SK-N-SH (cell line): Measurements from ENCODE around the gene SLC43A3. TPM values are rescaled to one million over a fixed set of nuclear protein-coding genes. Genes with fewer than 3 reads are reported as not detected.

Experiments used
- CTCF ChIA-PET: fragments of 300-600, 350-600 bp; formaldehyde crosslinking; extraction: SDS; loops from one replicate; lab custom pipeline; 2021; lab: Yijun Ruan, JAX
- POLR2A ChIA-PET: fragments of 350-600 bp; sonication (Branson Sonifier 250); formaldehyde crosslinking; extraction: SDS; loops from one replicate; lab custom pipeline; 2020; ENCODE audit warnings: antibody characterized with exemption, inconsistent platforms; lab: Yijun Ruan, JAX
- DNase-seq: peaks from one replicate; pipeline ENCODE4 v3.0.0; 2012
- H2AFZ ChIP-seq: fragments of 200-600 bp; sonication (generic); 2 replicates; pipeline ENCODE4 v1.8.1; 2016; ENCODE audit warnings: antibody characterized with exemption, mild to moderate bottlenecking, low read depth
- H3F3A ChIP-seq: fragments of 200-600 bp; sonication (generic); replicated peaks from 2 replicates; pipeline ENCODE3; 2016; ENCODE audit warnings: antibody characterized with exemption, mild to moderate bottlenecking; ENCODE audit not compliant: insufficient read depth
- H3K27ac ChIP-seq, 2 experiments: fragments of 200-500 bp in 1 of 2; fragments of 200-600 bp in 1 of 2; sonication (Bioruptor generic) in 1 of 2; sonication (generic), shearing (Covaris generic) in 1 of 2; 2 replicates each; pipeline versions ENCODE4 v1.5.1 to v1.6.1; 2014 to 2016; ENCODE audit warnings: low read depth in 2 of 2, inconsistent platforms in 1 of 2, low read length in 1 of 2, mild to moderate bottlenecking in 1 of 2, mixed read lengths in 1 of 2
- H3K27me3 ChIP-seq: fragments of 200-600 bp; sonication (generic), shearing (Covaris generic); 2 replicates; pipeline ENCODE4 v1.6.1; 2016; ENCODE audit warnings: mixed run types; ENCODE audit not compliant: insufficient read depth
- H3K36me3 ChIP-seq, 2 experiments: fragments of 200-500 bp in 1 of 2; fragments of 200-600 bp in 1 of 2; sonication (Bioruptor generic) in 1 of 2; sonication (generic) in 1 of 2; replicated peaks in 1 of 2; 2 replicates each; pipeline versions ENCODE3 to v1.5.1; 2014 to 2016; ENCODE audit warnings: low read length in 1 of 2, mild to moderate bottlenecking in 1 of 2; ENCODE audit not compliant: insufficient read depth in 2 of 2, control insufficient read depth in 1 of 2
- H3K4me1 ChIP-seq, 2 experiments: fragments of 200-500 bp in 1 of 2; fragments of 200-600 bp in 1 of 2; sonication (Bioruptor generic) in 1 of 2; sonication (generic), shearing (Covaris generic) in 1 of 2; 2 replicates each; pipeline versions ENCODE4 v1.5.1 to v1.6.1; 2014 to 2016; ENCODE audit warnings: low read depth in 1 of 2, low read length in 1 of 2, mixed run types in 1 of 2; ENCODE audit not compliant: insufficient read depth in 2 of 2, control insufficient read depth in 1 of 2
- H3K4me2 ChIP-seq: fragments of 200-600 bp; sonication (generic), shearing (Covaris generic); 2 replicates; pipeline ENCODE4 v1.6.1; 2017; ENCODE audit warnings: mixed run types
- H3K4me3 ChIP-seq, 2 experiments: fragments of 200-500 bp in 1 of 2; fragments of 200-600 bp in 1 of 2; sonication (Bioruptor generic) in 1 of 2; sonication (generic), shearing (Covaris generic) in 1 of 2; 2 replicates each; pipeline versions ENCODE4 v1.5.1 to v1.8.1; 2014 to 2016; ENCODE audit warnings: low read depth in 2 of 2, inconsistent platforms in 1 of 2, low read length in 1 of 2, mild to moderate bottlenecking in 1 of 2, mixed read lengths in 1 of 2, moderate library complexity in 1 of 2
- H3K79me2 ChIP-seq: fragments of 200-600 bp; sonication (generic); 2 replicates; pipeline ENCODE4 v1.8.1; 2017; ENCODE audit warnings: mild to moderate bottlenecking; ENCODE audit not compliant: insufficient read depth
- H3K9ac ChIP-seq: fragments of 200-600 bp; sonication (generic); 2 replicates; pipeline ENCODE4 v1.6.1; 2017; ENCODE audit warnings: mixed run types
- H3K9me2 ChIP-seq: fragments of 200-600 bp; sonication (generic); 2 replicates; pipeline ENCODE4 v1.6.1; 2017; ENCODE audit warnings: mixed run types
- H3K9me3 ChIP-seq: fragments of 200-600 bp; sonication (generic); 2 replicates; pipeline ENCODE4 v1.6.1; 2017; ENCODE audit warnings: mixed run types, mild to moderate bottlenecking, moderate library complexity
- H4K20me1 ChIP-seq: fragments of 200-600 bp; sonication (generic); 2 replicates; pipeline ENCODE4 v1.6.1; 2017; ENCODE audit warnings: mild to moderate bottlenecking, mixed run types; ENCODE audit not compliant: insufficient read depth
- CHD2 ChIP-seq: fragments of 150-350 bp; IDR thresholded peaks from 2 replicates; pipeline ENCODE4 v1.6.1; 2018; ENCODE audit warnings: low read length; ENCODE audit not compliant: partially characterized antibody
- EZH2phosphoT487 ChIP-seq: fragments of 200-600 bp; sonication (generic); IDR thresholded peaks from 2 replicates; pipeline ENCODE4 v1.6.1; 2017; ENCODE audit warnings: low read depth, mixed run types, mild to moderate bottlenecking, antibody characterized with exemption, moderate library complexity, borderline replicate concordance
- FOSL2 ChIP-seq: IDR thresholded peaks from 2 replicates; pipeline ENCODE4 v1.4.0; 2012; ENCODE audit warnings: low read depth, mild to moderate bottlenecking, moderate library complexity, borderline replicate concordance
- GATA2 ChIP-seq: sonication (generic); formaldehyde crosslinking; IDR thresholded peaks from 2 replicates; pipeline ENCODE4 v1.5.0; 2020; ENCODE audit warnings: mild to moderate bottlenecking, missing genetic modification reagents
- IRF3 ChIP-seq: fragments of 150-350 bp; IDR thresholded peaks from 2 replicates; pipeline ENCODE4 v1.6.1; 2016; ENCODE audit warnings: mild to moderate bottlenecking, low read depth, low read length
- JUND ChIP-seq: IDR thresholded peaks from 2 replicates; pipeline ENCODE4 v1.4.0; 2012
- MEF2A ChIP-seq: IDR thresholded peaks from 2 replicates; pipeline ENCODE4 v1.4.0; 2012; ENCODE audit warnings: low read depth, borderline replicate concordance
- MXI1 ChIP-seq: IDR thresholded peaks from 2 replicates; pipeline ENCODE4 v1.6.1; 2012; ENCODE audit warnings: mild to moderate bottlenecking, low read depth, low read length, improper control_type of control experiment
- NRF1 ChIP-seq: IDR thresholded peaks from 2 replicates; pipeline ENCODE4 v1.6.1; 2012; ENCODE audit warnings: low read depth, mild to moderate bottlenecking, low read length
- PBX3 ChIP-seq: IDR thresholded peaks from 2 replicates; pipeline ENCODE4; 2012
- RAD21 ChIP-seq: IDR thresholded peaks from 2 replicates; pipeline ENCODE4 v1.6.1; 2012; ENCODE audit warnings: mild to moderate bottlenecking, low read length
- RFX5 ChIP-seq: IDR thresholded peaks from 2 replicates; pipeline ENCODE4 v1.6.1; 2012; ENCODE audit warnings: mild to moderate bottlenecking, improper control_type of control experiment, low read length
- RXRA ChIP-seq: IDR thresholded peaks from 2 replicates; pipeline ENCODE4 v1.4.0; 2012; ENCODE audit warnings: low read depth, mild to moderate bottlenecking, borderline replicate concordance
- SIN3A ChIP-seq: IDR thresholded peaks from 2 replicates; pipeline ENCODE4 v1.6.1; 2012; ENCODE audit warnings: low read depth, mild to moderate bottlenecking, low read length, moderate library complexity, borderline replicate concordance
- SMC3 ChIP-seq: IDR thresholded peaks from 2 replicates; pipeline ENCODE4 v1.6.1; 2012; ENCODE audit warnings: low read depth, low read length, improper control_type of control experiment
- TEAD4 ChIP-seq: IDR thresholded peaks from 2 replicates; pipeline ENCODE4 v1.4.0; 2012; ENCODE audit warnings: mild to moderate bottlenecking, borderline replicate concordance; ENCODE audit not compliant: insufficient read depth
- USF1 ChIP-seq: IDR thresholded peaks from 2 replicates; pipeline ENCODE4 v1.4.0; 2012; ENCODE audit warnings: low read depth, borderline replicate concordance
- WGBS: methylation state at CpG from one replicate; pipeline ENCODE4 v1.1.6; 2017; ENCODE audit warnings: low lambda C conversion rate; 5-methylcytosine and 5-hydroxymethylcytosine counted together
- polyA plus RNA-seq, 3 experiments: library from polyadenylated mRNA; depleted of rRNA; stranded (reverse); fragments of >200 nt; gene quantifications; 2 replicates each; pipeline ENCODE4 v1.2.3, GENCODE V29; 2012

Gene SLC43A3
- polyA plus RNA-seq, 1 of the 3 experiments (the other 2 are of a cell fraction), result 4.1 TPM

GRCh38 chr11:57368106-57368844 lies 58.6 kb downstream of the SLC43A3 start:
- Histone ChIP-seq H3F3A (no peaks in the 10 kb centered on the region), H3K79me2 (no peaks in the 10 kb centered on the region), H3K4me3 (no peak overlapping the region), H3K27ac (no peak overlapping the region), H3K4me1 (no peaks in the 10 kb centered on the region)
- 51% methylated on average over 12 of the region's 19 CpGs for WGBS
- POLR2A ChIA-PET, result no interaction called here
- TF ChIP-seq MXI1 (no peak), CHD2 (no peak), RFX5 (no peak), EZH2phosphoT487 (no peak), RAD21 (no peak), NRF1 (no peak), JUND (no peak), SIN3A (no peak), PBX3 (no peak), GATA2 (CRISPR knock-in tag) (no peak), IRF3 (no peak), RXRA (no peak), TEAD4 (no peak), USF1 (no peak), MEF2A (no peak), FOSL2 (no peak), SMC3 (no peak)
- TF ChIP-seq, all 33 proteins: peak for 0
- Histone ChIP-seq H2AFZ (no peak overlapping the region), H3K9ac (no peak overlapping the region), H3K4me2 (no peak overlapping the region), H4K20me1 (no peaks in the 10 kb centered on the region), H3K36me3 (no peaks in the 10 kb centered on the region), H3K9me3 (no peaks in the 10 kb centered on the region), H3K9me2 (no peaks in the 10 kb centered on the region), H3K27me3 (0 out of 2 replicates have a peak, but pooled peaks cover 8% of the 10 kb centered on the region)
- DNase-seq, result no peak
- CTCF ChIA-PET, result interaction anchor here (1.4 to 2.1 kb wide), 2 partner anchors 18 to 276 kb away, joined by 3 to 6 read pairs; no protein-coding TSS in a partner anchor
